IMR-90 (cell line): ENCODE data around the gene LBH.
A peak's percentile ranks its signal among the peaks of the same experiment; 100 is the strongest.

Experiments used
- BHLHE40 ChIP-seq: fragments of 150-350 bp; IDR thresholded peaks from 2 replicates; pipeline ENCODE4 v1.6.1; 2016; ENCODE audit warnings: mild to moderate bottlenecking, low read depth, low read length
- CEBPB ChIP-seq: IDR thresholded peaks from 2 replicates; pipeline ENCODE4 v1.6.1; 2012; ENCODE audit warnings: low read depth, low read length, improper control_type of control experiment
- CTCF ChIP-seq: conservative IDR thresholded peaks from 2 replicates; pipeline ENCODE4 v1.5.1; 2012; ENCODE audit warnings: mild to moderate bottlenecking, low read depth, low read length, improper control_type of control experiment
- ELK1 ChIP-seq: fragments of 150-350 bp; IDR thresholded peaks from 2 replicates; pipeline ENCODE4 v1.6.1; 2016; ENCODE audit warnings: low read depth, mild to moderate bottlenecking, low read length, moderate library complexity, borderline replicate concordance
- FOS ChIP-seq: fragments of 150-350 bp; IDR thresholded peaks from 2 replicates; pipeline ENCODE4 v1.6.1; 2016; ENCODE audit warnings: low read depth, low read length
- MAZ ChIP-seq: IDR thresholded peaks from 2 replicates; pipeline ENCODE4 v1.6.1; 2012; ENCODE audit warnings: low read depth, mild to moderate bottlenecking, low read length, improper control_type of control experiment, moderate library complexity, borderline replicate concordance
- MXI1 ChIP-seq: IDR thresholded peaks from 2 replicates; pipeline ENCODE4 v1.6.1; 2012; ENCODE audit warnings: low read depth, mild to moderate bottlenecking, low read length, moderate library complexity, borderline replicate concordance
- NFE2L2 ChIP-seq: fragments of 150-350 bp; IDR thresholded peaks from 2 replicates; pipeline ENCODE4 v1.6.1; 2016; ENCODE audit warnings: low read depth, mild to moderate bottlenecking, low read length
- POLR2A ChIP-seq: IDR thresholded peaks from 2 replicates; pipeline ENCODE4 v1.6.1; 2012; ENCODE audit warnings: mild to moderate bottlenecking, low read depth, low read length
- RAD21 ChIP-seq: IDR thresholded peaks from 2 replicates; pipeline ENCODE4 v1.6.1; 2012; ENCODE audit warnings: low read length, improper control_type of control experiment
- RCOR1 ChIP-seq: IDR thresholded peaks from 2 replicates; pipeline ENCODE4 v1.6.1; 2012; ENCODE audit warnings: mild to moderate bottlenecking, low read length, improper control_type of control experiment; ENCODE audit not compliant: insufficient replicate concordance
- RFX5 ChIP-seq: IDR thresholded peaks from 2 replicates; pipeline ENCODE4 v1.8.0; 2012; ENCODE audit warnings: low read depth, mild to moderate bottlenecking, low read length, moderate library complexity
- SMC3 ChIP-seq: fragments of 150-350 bp; IDR thresholded peaks from 2 replicates; pipeline ENCODE4 v1.6.1; 2016; ENCODE audit warnings: low read depth, mild to moderate bottlenecking, antibody characterized with exemption, low read length, moderate library complexity
- USF2 ChIP-seq: fragments of 150-350 bp; IDR thresholded peaks from 2 replicates; pipeline ENCODE4 v1.6.1; 2017; ENCODE audit warnings: mild to moderate bottlenecking, antibody characterized with exemption, low read length, low read depth

GRCh38 chr2:30230497-30231211, 680 bp upstream of the LBH start:
- TF ChIP-seq CTCF (0 out of 2 replicates have a peak, but pooled peaks have one; percentile 14), POLR2A (no peak), CEBPB (no peak), USF2 (no peak), MXI1 (no peak), RFX5 (no peak), RCOR1 (no peak), FOS (no peak), SMC3 (no peak; the same call in 1 of the 2 replicates), RAD21 (no peak), BHLHE40 (no peak), MAZ (peak; percentile 10; the same call in 1 of the 2 replicates), NFE2L2 (no peak), ELK1 (no peak)
